D721Med (cell line): ENCODE data around the gene SLC38A4.

ENCODE experiments used
- DNase-seq: peaks from one replicate; pipeline ENCODE4 v3.0.0; 2011; ENCODE audit warnings: low spot score; ENCODE audit not compliant: insufficient read length
- FAIRE-seq: peaks from 2 replicates; lab custom pipeline; 2011; peaks lifted over from hg19 to GRCh38; lab: Jason Lieb, UNC
- CTCF ChIP-seq: IDR thresholded peaks from 2 replicates; pipeline ENCODE4 v1.5.1; 2012; ENCODE audit warnings: mild to moderate bottlenecking, control low read depth; ENCODE audit not compliant: insufficient read depth; ENCODE audit errors: missing control alignments

SLC38A4 gene

GRCh38 chr12:46839232-46839631, 13.4 kb upstream of the SLC38A4 start:
- FAIRE-seq (no peak), DNase-seq (no peak)
- TF ChIP-seq CTCF, result no peak

- FAIRE-seq (no peak), DNase-seq (no peak)
- TF ChIP-seq CTCF, result no peak
Observed at GRCh38 chr12:46835785-46836184, 10.0 kb upstream of the SLC38A4 start.

- TF ChIP-seq CTCF, result no peak
- DNase-seq, result no peak
- no peak for FAIRE-seq
Observed at GRCh38 chr12:46832130-46832704, 6.4 kb upstream of the SLC38A4 start.

GRCh38 chr12:46831335-46832129, 5.7 kb upstream of the SLC38A4 start:
- TF ChIP-seq CTCF, result no peak
- no peak for DNase-seq
- FAIRE-seq, result no peak

- DNase-seq (no peak), FAIRE-seq (no peak)
- TF ChIP-seq CTCF, result no peak
Observed at GRCh38 chr12:46830731-46831334, 5.0 kb upstream of the SLC38A4 start.

GRCh38 chr12:46824709-46825108, 1.1 kb downstream of the SLC38A4 start:
- TF ChIP-seq CTCF, result no peak
- FAIRE-seq, result no peak

More at GRCh38 chr12:46824709-46825108, 1.1 kb downstream of the SLC38A4 start:
- DNase-seq, result no peak
